Duodenal mucosa (tissue), 2 donors: Measurements from ENCODE around the gene ADCY1.

Source experiments
- H3K27ac ChIP-seq: one replicate; pipeline ENCODE4 v1.7.0; 2013; ENCODE audit warnings: low read depth, low read length
- H3K27me3 ChIP-seq, 2 donors: one replicate each; pipeline ENCODE4 v1.7.0; 2013; ENCODE audit warnings: low read length in 2 of 2, control low read depth in 1 of 2; ENCODE audit not compliant: insufficient read depth in 2 of 2, control insufficient read depth in 1 of 2
- H3K36me3 ChIP-seq, 2 donors: one replicate each; pipeline ENCODE4 v1.7.0; 2013; ENCODE audit warnings: low read length in 2 of 2, control low read depth in 1 of 2; ENCODE audit not compliant: insufficient read depth in 2 of 2, control insufficient read depth in 1 of 2
- H3K4me1 ChIP-seq, 2 donors: one replicate each; pipeline ENCODE4 v1.7.0; 2013; ENCODE audit warnings: low read length in 2 of 2, control low read depth in 1 of 2; ENCODE audit not compliant: insufficient read depth in 2 of 2, control insufficient read depth in 1 of 2
- H3K4me3 ChIP-seq, 2 donors: one replicate each; pipeline ENCODE4 v1.7.0; 2013; ENCODE audit warnings: low read length in 2 of 2, low read depth in 1 of 2
- H3K9ac ChIP-seq, 2 donors: one replicate each; pipeline ENCODE4 v1.7.0; 2013; ENCODE audit warnings: low read length in 2 of 2, low read depth in 1 of 2
- H3K9me3 ChIP-seq, 2 donors: one replicate each; pipeline ENCODE4 v1.7.0; 2013; ENCODE audit warnings: low read length in 2 of 2, control low read depth in 1 of 2; ENCODE audit not compliant: control insufficient read depth in 1 of 2

The ADCY1 gene

DNA sequence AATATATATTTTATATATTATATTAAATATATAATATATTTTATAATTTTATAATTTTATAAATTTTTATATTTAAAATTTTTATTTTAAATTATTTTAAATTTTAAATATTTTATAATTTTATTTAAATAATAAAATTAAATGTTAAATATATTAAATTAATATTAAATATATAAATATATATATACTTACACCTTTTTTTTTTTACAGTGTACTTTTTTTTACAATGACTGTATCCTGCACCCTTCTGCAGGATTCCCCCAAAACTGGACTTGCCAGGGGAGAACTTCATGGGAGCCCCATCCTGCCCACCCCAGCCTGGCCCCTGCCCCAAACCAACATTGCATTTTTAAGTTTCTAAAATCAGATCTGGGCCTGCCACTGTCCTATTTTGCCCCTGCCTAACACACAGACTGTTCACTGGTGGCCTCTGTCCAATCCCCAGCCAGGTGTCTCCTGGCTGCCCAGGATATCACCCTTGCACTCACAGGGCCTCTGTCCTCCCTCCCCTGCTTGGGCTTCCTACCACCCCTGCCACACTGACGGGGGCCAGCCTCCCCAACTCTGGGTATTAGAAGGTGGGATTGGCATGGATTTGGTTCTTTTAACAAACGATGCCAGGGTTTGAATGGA is 138.0 kb downstream of the ADCY1 start:
- Histone ChIP-seq H3K9me3 (no peaks in the 10 kb centered on the region), H3K9ac (no peak overlapping the region), H3K4me3 (no peak overlapping the region), H3K27ac (no peak overlapping the region), H3K36me3 (no peaks in the 10 kb centered on the region), H3K27me3 (no peaks in the 10 kb centered on the region), H3K4me1 (no peaks in the 10 kb centered on the region)

DNA sequence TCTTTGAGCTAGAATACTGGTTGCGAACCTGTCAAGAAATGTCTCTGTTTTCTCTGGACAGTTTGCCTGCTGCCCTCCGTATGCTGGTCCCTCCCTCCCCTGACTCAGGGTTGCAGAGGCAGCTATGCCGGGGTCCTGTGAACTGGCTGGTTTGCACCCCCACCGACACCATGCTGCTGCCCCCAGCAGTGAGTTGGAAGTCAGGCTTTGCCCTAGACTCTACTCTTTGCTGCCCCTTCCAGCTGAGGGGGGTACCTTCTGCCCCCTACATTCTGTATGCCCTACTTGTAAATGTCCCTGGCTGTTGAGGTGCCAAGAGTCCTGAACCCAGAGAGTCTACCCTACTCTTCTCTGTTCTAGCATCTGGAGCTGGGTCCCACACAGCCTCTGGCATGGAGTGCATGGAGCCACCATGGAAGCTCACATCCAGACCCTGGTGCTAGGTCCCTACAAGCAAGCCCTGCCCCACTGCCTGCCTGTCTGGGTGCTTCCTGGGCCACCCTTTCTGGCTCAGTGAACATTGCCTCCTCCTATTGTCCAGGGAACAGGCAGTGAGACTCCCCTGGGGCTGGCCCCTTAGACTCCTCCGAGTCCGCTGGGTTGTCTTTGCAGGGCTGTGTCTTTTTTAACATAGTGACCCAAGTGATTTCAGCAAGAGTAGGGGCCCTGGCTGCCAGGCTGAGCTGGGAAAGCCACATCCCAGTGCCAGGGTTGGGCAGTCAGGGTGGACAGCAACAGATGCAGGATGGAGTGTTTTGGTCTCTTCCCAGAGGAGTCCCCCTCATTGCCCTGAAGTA is 138.9 kb downstream of the ADCY1 start:
- Histone ChIP-seq H3K4me3 (no peak overlapping the region), H3K27me3 (no peaks in the 10 kb centered on the region), H3K36me3 (no peaks in the 10 kb centered on the region), H3K9ac (no peak overlapping the region), H3K9me3 (no peaks in the 10 kb centered on the region), H3K4me1 (no peaks in the 10 kb centered on the region), H3K27ac (no peak overlapping the region)

DNA sequence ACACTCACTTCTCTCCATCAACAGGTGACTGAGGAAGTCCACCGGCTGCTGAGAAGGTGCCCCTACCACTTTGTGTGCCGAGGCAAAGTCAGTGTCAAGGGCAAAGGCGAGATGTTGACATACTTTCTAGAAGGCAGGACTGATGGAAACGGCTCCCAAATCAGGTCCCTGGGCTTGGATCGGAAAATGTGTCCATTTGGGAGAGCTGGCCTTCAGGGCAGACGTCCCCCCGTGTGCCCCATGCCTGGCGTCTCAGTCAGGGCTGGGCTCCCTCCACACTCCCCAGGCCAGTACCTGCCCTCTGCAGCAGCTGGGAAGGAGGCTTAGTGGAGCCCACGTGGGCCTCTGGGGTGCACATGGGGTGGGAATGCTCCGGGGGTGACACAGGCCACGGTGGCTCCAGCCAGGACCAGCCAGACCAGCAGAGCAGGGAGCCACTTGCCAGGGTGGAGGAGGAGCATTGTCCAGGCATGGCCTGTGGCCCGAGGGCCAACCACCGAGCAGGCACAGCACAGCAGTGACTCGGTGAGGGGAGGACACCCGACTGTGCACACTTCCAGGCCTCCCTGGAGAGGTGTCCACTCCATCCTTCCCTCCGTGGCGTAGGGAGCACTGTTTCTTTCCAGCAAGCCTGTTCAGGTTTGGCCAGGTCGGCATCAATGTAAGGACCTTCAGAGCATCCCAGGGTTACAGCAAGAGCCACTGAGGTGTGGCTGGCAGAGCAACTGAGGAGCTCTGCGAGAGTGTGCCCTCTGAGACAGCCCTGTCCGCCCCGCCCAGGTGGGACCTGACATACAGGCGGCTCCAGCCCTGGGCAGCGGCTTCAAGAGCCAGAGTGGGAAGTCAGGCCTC is 139.7 kb downstream of the ADCY1 start:
- Histone ChIP-seq H3K4me1 (no peaks in the 10 kb centered on the region), H3K36me3 (no peaks in the 10 kb centered on the region), H3K9me3 (no peaks in the 10 kb centered on the region), H3K27me3 (no peaks in the 10 kb centered on the region), H3K9ac (no peak overlapping the region), H3K4me3 (no peak overlapping the region), H3K27ac (no peak overlapping the region)

DNA sequence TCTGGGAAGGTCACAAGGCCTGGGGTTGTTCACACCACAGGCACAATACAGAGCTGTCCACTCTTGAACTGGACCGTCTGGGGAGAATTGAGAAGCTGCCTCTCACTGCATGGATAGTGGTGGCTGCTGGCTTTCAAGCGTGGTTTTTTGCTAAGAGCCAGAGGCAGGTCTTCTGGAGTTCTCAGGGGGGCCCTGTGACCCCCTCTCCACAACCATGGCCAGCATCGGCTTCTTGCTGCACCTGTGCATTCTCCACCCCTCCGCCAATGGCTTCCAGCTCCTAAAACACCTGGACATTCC is 140.3 kb downstream of the ADCY1 start:
- H3K36me3 ChIP-seq: no peaks in the 10 kb centered on the region
- no peaks in the 10 kb centered on the region for H3K4me1 ChIP-seq
- no peak overlapping the region for H3K4me3 ChIP-seq
- no peaks in the 10 kb centered on the region for H3K27me3 ChIP-seq
- no peaks in the 10 kb centered on the region for H3K9me3 ChIP-seq
- H3K27ac ChIP-seq: no peak overlapping the region
- no peak overlapping the region for H3K9ac ChIP-seq

DNA sequence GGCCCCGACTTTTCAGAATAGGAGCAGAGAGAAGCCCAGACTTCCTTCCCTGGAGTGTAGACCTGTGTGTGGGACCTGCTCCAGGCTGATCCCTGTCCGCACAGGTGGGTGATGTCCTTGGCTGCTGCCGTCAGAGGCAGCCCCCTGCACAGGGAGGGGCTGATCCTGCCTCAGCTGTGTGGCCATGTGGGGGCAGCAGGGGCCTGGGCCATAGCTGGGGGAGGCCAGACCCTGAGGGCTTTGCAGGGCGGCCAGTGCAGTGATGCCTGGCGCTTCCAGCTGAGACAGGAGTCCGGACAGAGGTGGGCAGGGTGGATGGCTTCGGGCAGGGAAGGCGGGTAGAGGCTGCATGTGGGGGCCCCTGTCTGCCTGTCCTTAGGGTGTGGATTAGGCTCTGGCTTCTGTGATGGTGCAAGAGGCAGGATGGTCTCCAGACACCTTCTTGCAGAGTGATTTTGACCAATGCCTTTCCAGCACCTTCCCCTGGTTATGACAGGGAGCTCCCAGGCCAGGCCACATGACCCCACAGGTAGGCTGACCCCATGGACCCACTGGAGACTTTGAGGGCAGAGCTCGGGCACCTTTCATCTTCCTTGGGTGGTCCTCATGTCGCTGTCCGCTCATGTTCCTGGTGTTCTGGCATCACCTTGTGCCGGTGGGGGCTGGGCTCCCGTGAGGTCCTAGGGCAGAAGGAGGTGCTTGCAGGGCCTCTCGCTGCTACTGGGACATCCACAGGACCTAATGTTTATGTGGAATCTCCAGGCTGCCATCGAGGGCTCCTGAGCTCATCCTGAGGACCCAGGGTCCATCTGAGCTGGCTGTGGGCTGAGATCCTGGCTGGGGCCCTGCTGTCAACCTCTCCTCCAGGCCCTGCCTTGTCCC is 141.5 kb downstream of the ADCY1 start:
- Histone ChIP-seq H3K27me3 (no peaks in the 10 kb centered on the region), H3K36me3 (no peaks in the 10 kb centered on the region), H3K9ac (no peak overlapping the region), H3K27ac (no peak overlapping the region), H3K9me3 (no peaks in the 10 kb centered on the region), H3K4me3 (no peak overlapping the region), H3K4me1 (no peaks in the 10 kb centered on the region)

DNA sequence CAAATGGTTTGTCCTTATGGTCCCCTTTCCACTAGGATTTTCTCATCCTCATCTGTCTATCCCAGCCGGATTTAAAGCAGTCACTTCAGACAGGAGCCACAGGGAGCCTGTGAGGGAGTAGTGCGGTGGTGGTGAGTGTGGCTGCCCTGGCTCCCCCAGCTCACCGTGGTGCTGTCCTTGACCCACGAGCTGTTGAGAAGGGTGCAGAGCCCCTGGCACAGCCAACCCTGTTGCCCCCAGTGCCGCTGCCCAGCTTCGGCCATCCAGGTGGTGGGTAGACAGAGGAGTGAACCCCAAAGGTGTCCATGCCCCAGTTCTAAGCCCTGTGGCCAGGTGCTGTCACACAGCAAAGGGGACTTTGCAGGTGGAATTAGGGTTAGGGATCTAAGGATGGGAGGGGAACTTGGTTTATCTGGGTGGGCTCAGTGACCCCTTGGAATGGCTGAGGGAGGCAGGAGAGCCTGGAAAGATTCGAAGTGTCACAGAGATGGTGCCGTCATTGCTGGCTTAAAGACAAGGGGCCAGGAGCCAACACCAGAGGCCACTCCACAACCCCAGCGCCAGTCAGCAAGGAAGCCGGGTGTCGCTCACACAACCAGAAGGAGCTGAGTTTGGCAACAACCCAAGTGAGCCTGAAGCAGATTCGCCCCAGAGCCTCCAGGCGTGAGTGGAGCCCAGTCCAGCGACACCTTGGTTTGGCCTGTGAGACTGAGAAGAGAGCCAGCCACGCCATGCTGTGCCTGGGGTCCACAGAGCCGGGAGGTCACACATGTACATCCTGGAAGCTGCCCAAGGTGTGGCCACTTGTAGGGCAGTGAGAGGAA is 142.4 kb downstream of the ADCY1 start:
- Histone ChIP-seq H3K27me3 (no peaks in the 10 kb centered on the region), H3K4me3 (no peak overlapping the region), H3K4me1 (no peaks in the 10 kb centered on the region), H3K9me3 (no peaks in the 10 kb centered on the region), H3K27ac (no peak overlapping the region), H3K36me3 (no peaks in the 10 kb centered on the region), H3K9ac (no peak overlapping the region)

DNA sequence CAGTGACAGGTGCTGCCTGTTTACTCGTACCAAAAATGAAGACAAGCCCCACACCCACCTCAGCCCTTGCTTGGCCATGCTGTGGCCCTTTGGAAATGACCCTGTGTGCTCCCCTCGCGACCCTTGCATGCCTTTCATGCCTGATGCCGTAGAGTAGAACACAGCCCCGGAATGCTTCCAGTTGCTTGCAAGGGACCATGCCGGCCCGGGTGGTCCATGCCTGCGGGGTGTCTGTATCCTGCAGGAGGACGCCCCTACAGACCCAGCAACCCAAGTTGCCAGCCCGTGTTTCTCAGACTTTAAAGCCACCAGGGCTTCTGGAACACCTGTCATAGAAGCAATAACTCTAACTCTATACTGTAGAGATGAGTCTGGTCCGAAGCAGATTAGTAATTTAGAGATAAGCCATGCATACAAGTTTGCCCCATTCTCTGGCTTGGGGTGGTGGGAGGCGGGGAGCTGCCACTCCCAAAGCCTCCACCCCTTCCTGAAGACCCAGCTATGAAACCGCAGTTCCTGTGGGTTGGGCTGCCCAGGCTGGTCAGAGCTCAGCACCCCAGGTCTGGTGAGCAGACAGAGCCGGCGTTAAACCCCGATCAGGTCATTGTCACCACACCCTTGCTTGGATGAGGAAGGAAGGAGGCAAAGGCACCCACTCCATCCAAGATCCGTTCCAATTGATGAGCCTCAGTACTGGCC is 143.5 kb downstream of the ADCY1 start:
- no peak overlapping the region for H3K4me3 ChIP-seq
- no peak overlapping the region for H3K9ac ChIP-seq
- H3K36me3 ChIP-seq: no peaks in the 10 kb centered on the region
- no peak overlapping the region for H3K27ac ChIP-seq
- no peaks in the 10 kb centered on the region for H3K4me1 ChIP-seq
- H3K27me3 ChIP-seq: no peaks in the 10 kb centered on the region
- H3K9me3 ChIP-seq: no peaks in the 10 kb centered on the region

DNA sequence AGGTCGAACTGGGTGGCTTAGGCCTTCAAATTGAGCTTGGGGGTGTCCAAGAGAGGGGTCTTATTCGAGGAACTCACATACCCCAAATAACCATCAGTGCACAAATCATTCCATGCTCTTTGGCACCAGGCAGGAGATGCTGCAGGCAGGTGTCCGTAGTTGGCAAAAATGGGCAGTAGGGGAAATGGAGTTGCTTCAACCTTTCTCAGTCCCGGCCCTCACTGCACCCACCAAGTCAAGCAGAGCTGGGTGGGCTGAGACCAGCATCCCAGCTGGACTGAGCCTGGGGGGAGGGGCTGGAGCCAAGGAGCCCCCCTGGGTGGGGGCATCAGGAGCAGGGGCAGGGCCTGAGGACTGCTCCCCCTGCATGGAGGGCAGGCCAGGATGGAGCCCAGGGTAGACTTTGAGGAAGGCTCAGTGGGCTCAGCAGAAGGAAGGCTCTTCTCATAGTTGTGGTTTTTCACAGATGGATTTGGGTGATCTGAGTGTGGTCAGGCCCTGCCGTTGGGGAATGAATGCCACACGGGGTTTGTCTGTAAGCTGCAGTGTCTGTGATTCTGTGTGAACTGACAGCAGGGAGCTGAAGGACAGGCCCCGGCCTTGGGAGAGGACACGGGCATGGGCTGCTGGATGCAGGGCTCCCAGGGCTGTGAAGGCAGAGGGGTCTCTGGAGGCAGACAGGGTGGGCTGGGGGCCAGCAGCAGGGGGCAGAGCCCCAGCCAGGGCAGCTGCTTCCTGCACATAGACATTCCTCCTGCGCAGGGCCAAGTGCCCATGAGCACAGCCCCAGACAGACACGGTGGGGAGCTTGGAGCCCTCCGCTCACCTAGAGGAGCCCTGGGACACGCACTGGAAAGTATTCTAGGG is 144.5 kb downstream of the ADCY1 start:
- H3K36me3 ChIP-seq: peaks cover 0 to 1% of the 10 kb centered on the region in 2 donors

More for the DNA sequence above, 144.5 kb downstream of the ADCY1 start:
- Histone ChIP-seq H3K9me3 (no peaks in the 10 kb centered on the region), H3K4me1 (no peaks in the 10 kb centered on the region), H3K9ac (no peak overlapping the region), H3K4me3 (no peak overlapping the region), H3K27me3 (no peaks in the 10 kb centered on the region), H3K27ac (no peak overlapping the region)
